ENCODE data around the gene MYO5A. TPM values are rescaled to one million over a fixed set of nuclear protein-coding genes. Genes with fewer than 3 reads are reported as not detected.

The MYO5A gene
- total and polyA plus RNA-seq, 2 donors (not counting 1 experiment from before 2014, with no cell fraction given) = 32.9 to 41.9 TPM

DNA sequence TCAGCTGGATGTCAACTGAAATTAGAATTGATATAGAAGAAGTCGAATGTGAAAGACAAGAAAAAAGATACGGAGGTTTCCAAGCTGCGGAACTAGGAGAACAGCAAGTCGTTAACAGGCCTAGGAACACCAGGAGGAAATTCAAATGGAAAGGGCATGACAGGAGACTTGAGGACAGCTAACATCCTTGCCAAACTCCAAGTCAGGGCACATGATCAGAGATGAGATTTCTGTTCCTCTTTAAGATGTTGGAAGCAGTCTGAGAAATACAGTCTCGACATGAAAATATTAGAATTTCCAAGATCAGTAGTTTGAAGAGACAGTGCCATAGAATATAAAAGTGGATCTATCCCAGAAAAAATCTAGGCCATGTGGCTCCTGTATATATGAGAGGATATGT is 5.0 kb downstream of the MYO5A start:
- H3K9ac ChIP-seq (ENCODE audit: insufficient read depth, low read length) = no peak overlapping the region
- H3K4me2 ChIP-seq (ENCODE audit: extremely low read depth, insufficient read depth, low read length) = peak overlapping the region; percentile 66

DNA sequence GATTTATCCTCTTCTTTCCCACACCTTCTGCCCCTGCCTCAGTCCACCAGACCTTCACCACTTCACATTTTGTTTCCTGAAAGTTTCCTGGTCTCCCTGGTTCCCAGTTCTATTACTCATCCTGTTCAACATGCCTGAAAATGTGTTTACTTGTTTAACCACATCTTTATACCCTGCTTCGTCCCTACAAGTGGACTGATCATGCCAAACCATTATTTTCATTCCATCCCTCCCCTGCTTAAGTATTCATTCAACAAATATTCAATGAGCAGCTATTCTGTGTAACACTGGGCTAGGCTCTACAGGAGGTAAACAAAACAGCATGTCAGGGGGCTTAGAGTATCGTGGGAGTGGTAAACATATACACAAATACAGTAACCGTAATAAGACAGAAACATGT is 5.5 kb downstream of the MYO5A start:
- H3K9ac ChIP-seq (ENCODE audit: insufficient read depth, low read length) = no peak overlapping the region
- H3K36me3 ChIP-seq (ENCODE audit: control insufficient read depth, insufficient read depth, low read length) = no peaks in the 10 kb centered on the region
- no peaks in the 10 kb centered on the region for H4K20me1 ChIP-seq (ENCODE audit: control insufficient read depth, extremely low read depth, insufficient read depth, low read length)
- H3K4me3 ChIP-seq (replicated peaks in 1 of 4; ENCODE audit: control extremely low read depth in 1 of 4, insufficient read depth in 1 of 4, low read depth in 3 of 4, low read length in 4 of 4) = no peak overlapping the region
- H3K4me1 ChIP-seq (ENCODE audit: control insufficient read depth, extremely low read depth, insufficient read depth, low read length) = no peaks in the 10 kb centered on the region
- TF ChIP-seq, protein P1, sequence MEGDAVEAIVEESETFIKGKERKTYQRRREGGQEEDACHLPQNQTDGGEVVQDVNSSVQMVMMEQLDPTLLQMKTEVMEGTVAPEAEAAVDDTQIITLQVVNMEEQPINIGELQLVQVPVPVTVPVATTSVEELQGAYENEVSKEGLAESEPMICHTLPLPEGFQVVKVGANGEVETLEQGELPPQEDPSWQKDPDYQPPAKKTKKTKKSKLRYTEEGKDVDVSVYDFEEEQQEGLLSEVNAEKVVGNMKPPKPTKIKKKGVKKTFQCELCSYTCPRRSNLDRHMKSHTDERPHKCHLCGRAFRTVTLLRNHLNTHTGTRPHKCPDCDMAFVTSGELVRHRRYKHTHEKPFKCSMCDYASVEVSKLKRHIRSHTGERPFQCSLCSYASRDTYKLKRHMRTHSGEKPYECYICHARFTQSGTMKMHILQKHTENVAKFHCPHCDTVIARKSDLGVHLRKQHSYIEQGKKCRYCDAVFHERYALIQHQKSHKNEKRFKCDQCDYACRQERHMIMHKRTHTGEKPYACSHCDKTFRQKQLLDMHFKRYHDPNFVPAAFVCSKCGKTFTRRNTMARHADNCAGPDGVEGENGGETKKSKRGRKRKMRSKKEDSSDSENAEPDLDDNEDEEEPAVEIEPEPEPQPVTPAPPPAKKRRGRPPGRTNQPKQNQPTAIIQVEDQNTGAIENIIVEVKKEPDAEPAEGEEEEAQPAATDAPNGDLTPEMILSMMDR (conservative IDR thresholded peaks at IDR 0.05 in 1 of 2, IDR thresholded peaks at IDR 0.05 in 1 of 2; ENCODE audit: low read depth in 1 of 2, low read length in 2 of 2) = no peak
- TF ChIP-seq EZH2 (IDR thresholded peaks at IDR 0.05; ENCODE audit: low read length, missing control alignments) = no peak
- H3K27ac ChIP-seq (ENCODE audit: insufficient read depth, low read length) = peak overlapping the region; percentile 34
- peaks cover 55% of the 10 kb centered on the region for H3K79me2 ChIP-seq (ENCODE audit: control insufficient read depth, insufficient read depth, low read length)
- peak; percentile 69 to 94 for DNase-seq (ENCODE audit: low read depth in 2 of 2)
- no peak overlapping the region for H2AFZ ChIP-seq (ENCODE audit: low read length)
- H3K27me3 ChIP-seq (ENCODE audit: control insufficient read depth, insufficient read depth, low read length) = no peaks in the 10 kb centered on the region
- peak overlapping the region; percentile 66 for H3K4me2 ChIP-seq (ENCODE audit: extremely low read depth, insufficient read depth, low read length)
- no peaks in the 10 kb centered on the region for H3K9me3 ChIP-seq (ENCODE audit: control insufficient read depth, insufficient read depth, low read depth, low read length)

More for the DNA sequence above, 5.0 kb downstream of the MYO5A start:
- H3K9me3 ChIP-seq (ENCODE audit: control insufficient read depth, insufficient read depth, low read depth, low read length) = no peaks in the 10 kb centered on the region
- H4K20me1 ChIP-seq (ENCODE audit: control insufficient read depth, extremely low read depth, insufficient read depth, low read length) = no peaks in the 10 kb centered on the region
- DNase-seq (ENCODE audit: low read depth in 2 of 2) = no peak
- H3K4me3 ChIP-seq (replicated peaks in 1 of 4; ENCODE audit: control extremely low read depth in 1 of 4, insufficient read depth in 1 of 4, low read depth in 3 of 4, low read length in 4 of 4) = no peak overlapping the region
- H3K27me3 ChIP-seq (ENCODE audit: control insufficient read depth, insufficient read depth, low read length) = no peaks in the 10 kb centered on the region
- TF ChIP-seq, protein P1 (conservative IDR thresholded peaks at IDR 0.05 in 1 of 2, IDR thresholded peaks at IDR 0.05 in 1 of 2; ENCODE audit: low read depth in 1 of 2, low read length in 2 of 2) = no peak
- TF ChIP-seq EZH2 (IDR thresholded peaks at IDR 0.05; ENCODE audit: low read length, missing control alignments) = no peak
- no peaks in the 10 kb centered on the region for H3K4me1 ChIP-seq (ENCODE audit: control insufficient read depth, extremely low read depth, insufficient read depth, low read length)
- H3K79me2 ChIP-seq (ENCODE audit: control insufficient read depth, insufficient read depth, low read length) = peaks cover 55% of the 10 kb centered on the region
- no peaks in the 10 kb centered on the region for H3K36me3 ChIP-seq (ENCODE audit: control insufficient read depth, insufficient read depth, low read length)
- H2AFZ ChIP-seq (ENCODE audit: low read length) = no peak overlapping the region
- H3K27ac ChIP-seq (ENCODE audit: insufficient read depth, low read length) = peak overlapping the region; percentile 34

DNA sequence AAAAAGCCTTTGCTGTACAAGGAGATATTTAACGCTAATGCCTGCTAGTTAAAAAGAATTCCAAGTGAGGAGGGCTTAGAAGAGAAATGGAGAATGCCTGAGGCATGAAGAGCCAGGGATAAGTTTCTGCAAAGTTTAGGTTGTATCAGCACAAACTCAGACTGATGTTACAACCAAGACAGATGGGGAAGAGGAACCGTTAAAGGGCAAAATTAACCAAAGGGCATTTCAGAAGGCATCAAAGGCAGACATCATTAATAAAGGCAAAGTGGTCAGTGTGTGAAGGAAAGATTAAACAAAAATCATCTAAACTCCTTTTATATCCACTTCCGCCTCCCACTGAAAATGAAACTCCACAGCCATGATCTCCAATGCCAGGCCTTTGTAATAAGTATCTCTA is 7.0 kb downstream of the MYO5A start:
- H4K20me1 ChIP-seq (ENCODE audit: control insufficient read depth, extremely low read depth, insufficient read depth, low read length) = no peaks in the 10 kb centered on the region
- no peak overlapping the region for H3K9ac ChIP-seq (ENCODE audit: insufficient read depth, low read length)
- TF ChIP-seq, protein P1 (conservative IDR thresholded peaks at IDR 0.05 in 1 of 2, IDR thresholded peaks at IDR 0.05 in 1 of 2; ENCODE audit: low read depth in 1 of 2, low read length in 2 of 2) = no peak
- no peak for TF ChIP-seq EZH2 (IDR thresholded peaks at IDR 0.05; ENCODE audit: low read length, missing control alignments)
- peaks cover 46% of the 10 kb centered on the region for H3K79me2 ChIP-seq (ENCODE audit: control insufficient read depth, insufficient read depth, low read length)
- H3K27ac ChIP-seq (ENCODE audit: insufficient read depth, low read length) = no peak overlapping the region
- H3K4me3 ChIP-seq (replicated peaks in 1 of 4; ENCODE audit: control extremely low read depth in 1 of 4, insufficient read depth in 1 of 4, low read depth in 3 of 4, low read length in 4 of 4) = no peak overlapping the region
- H3K27me3 ChIP-seq (ENCODE audit: control insufficient read depth, insufficient read depth, low read length) = no peaks in the 10 kb centered on the region
- H3K4me1 ChIP-seq (ENCODE audit: control insufficient read depth, extremely low read depth, insufficient read depth, low read length) = no peaks in the 10 kb centered on the region
- H3K4me2 ChIP-seq (ENCODE audit: extremely low read depth, insufficient read depth, low read length) = no peak overlapping the region
- no peaks in the 10 kb centered on the region for H3K36me3 ChIP-seq (ENCODE audit: control insufficient read depth, insufficient read depth, low read length)
- H3K9me3 ChIP-seq (ENCODE audit: control insufficient read depth, insufficient read depth, low read depth, low read length) = no peaks in the 10 kb centered on the region
- DNase-seq (ENCODE audit: low read depth in 2 of 2) = no peak
- no peak overlapping the region for H2AFZ ChIP-seq (ENCODE audit: low read length)

Data from fibroblast of lung (primary cell).